PFSK-1 (cell line): ENCODE measurements around the gene EFR3B.

Experiments
- POLR2AphosphoS5 ChIP-seq: IDR thresholded peaks from 2 replicates; pipeline ENCODE4 v1.6.1; 2012; ENCODE audit warnings: low read depth, mild to moderate bottlenecking, control low read depth, low read length, moderate library complexity
- REST ChIP-seq, 2 experiments: IDR thresholded peaks; 2 replicates each; pipeline versions ENCODE4 v1.6.1 to v1.8.0; 2011 to 2012; ENCODE audit warnings: low read depth in 2 of 2, low read length in 2 of 2, control low read depth in 1 of 2, inconsistent platforms in 1 of 2, mild to moderate bottlenecking in 1 of 2, moderate library complexity in 1 of 2; ENCODE audit not compliant: insufficient read depth in 1 of 2
- SIN3A ChIP-seq: IDR thresholded peaks from 2 replicates; pipeline ENCODE4 v1.6.1; 2012; ENCODE audit warnings: mild to moderate bottlenecking, low read length, moderate library complexity, borderline replicate concordance; ENCODE audit not compliant: insufficient read depth
- TAF1 ChIP-seq: IDR thresholded peaks from 2 replicates; pipeline ENCODE4 v1.6.1; 2012; ENCODE audit warnings: low read length, control low read depth, borderline replicate concordance; ENCODE audit not compliant: insufficient read depth

GRCh38 chr2:25043241-25043867 lies 1.5 kb downstream of the EFR3B start:
- no peak for TF ChIP-seq POLR2AphosphoS5
- no peak for TF ChIP-seq REST (IDR thresholded peaks at IDR 0.05; ENCODE audit: insufficient read depth in 1 of 2, low read depth in 2 of 2, low read length in 2 of 2)
- TF ChIP-seq TAF1: no peak
- TF ChIP-seq SIN3A: no peak
